NCI-H1436 (cell line): Measurements from ENCODE around the gene ZBTB1.
"Not testable (repeated sequence)": the region's sequence is repeated elsewhere in the genome, so short reads cannot be mapped to it uniquely, and the experiment has no call there.

ENCODE experiments used
- DNase-seq: peaks from one replicate; lab custom pipeline; 2025; lab: John Stamatoyannopoulos, UW

ZBTB1 gene

DNA sequence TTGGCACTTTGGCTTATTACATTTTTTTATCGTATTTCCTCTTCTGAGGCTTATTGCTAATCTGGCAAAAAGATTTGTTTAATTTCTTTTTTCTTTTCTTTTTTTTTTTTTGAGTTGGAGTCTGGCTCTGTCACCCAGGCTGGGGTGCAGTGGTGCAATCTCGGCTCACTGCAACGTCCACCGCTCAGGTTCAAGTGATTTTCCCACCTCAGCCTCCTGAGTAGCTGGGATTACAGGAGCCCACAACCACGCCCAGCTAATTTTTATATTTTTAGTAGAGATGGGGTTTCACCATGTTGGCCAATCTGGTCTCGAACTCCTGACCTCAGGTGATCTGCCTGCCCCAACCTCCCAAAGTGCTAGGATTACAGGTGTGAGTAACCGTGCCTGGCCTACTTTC, 65.1 kb downstream of the ZBTB1 start:
- DNase-seq: not testable (repeated sequence)

DNA sequence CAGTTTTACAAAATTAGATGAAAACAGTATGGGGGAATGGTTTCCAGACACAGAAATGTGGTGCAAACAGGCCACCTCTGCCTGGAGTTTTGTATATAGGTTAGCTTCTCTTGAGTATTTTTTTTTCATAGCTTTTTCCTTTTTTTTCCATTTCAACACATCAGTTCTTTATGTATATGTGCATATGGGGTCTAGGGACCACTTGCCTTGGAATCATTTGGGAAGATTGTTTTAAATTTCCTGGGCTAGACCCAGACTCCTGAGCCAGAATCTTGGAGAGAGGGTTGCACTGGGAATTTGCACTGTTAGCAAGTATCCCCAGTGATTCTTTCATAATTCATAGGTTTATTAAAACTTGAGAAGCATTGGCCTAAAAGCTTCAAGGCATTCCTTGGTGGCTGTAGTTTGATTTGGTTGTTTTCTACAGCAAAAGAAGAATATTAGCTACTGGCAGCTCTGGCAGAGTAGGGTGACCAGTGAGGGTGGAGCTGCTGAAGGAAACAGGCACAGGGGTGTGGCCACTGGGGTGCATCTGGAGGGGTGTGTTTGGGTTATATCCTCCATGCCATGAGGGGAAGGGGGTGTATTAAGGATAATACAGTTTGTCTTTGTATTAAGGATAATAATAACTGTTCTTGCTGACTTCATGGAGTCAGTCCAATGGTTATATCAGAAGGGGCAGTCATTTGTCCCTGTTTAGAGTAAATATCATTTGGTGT, 68.0 kb downstream of the ZBTB1 start:
- no peak for DNase-seq

- no peak for DNase-seq
Observed at GRCh38 chr14:64573109-64573508, 68.5 kb downstream of the ZBTB1 start.
